Tibial artery (tissue), 4 donors: ENCODE data around the gene MED26.
A peak's percentile ranks its signal among the peaks of the same experiment; 100 is the strongest.

Experiments used
- DNase-seq, 2 donors: peaks; one replicate each; pipeline ENCODE4 v3.0.0-alpha.2; 2019
- H3K27ac ChIP-seq, 2 donors: fragments of 200-600 bp; sonication (generic) in 1 of 2; 1 replicate in 1 of 2; 2 replicates in 1 of 2; pipeline ENCODE4 v1.5.1; 2018 to 2019; ENCODE audit warnings: mild to moderate bottlenecking in 1 of 2
- H3K27me3 ChIP-seq, 2 donors: fragments of 200-600 bp; sonication (generic) in 1 of 2; one replicate each; pipeline versions ENCODE4 v1.5.1 to v1.6.0; 2016 to 2019
- H3K36me3 ChIP-seq, 3 donors: fragments of 200-600 bp; sonication (generic) in 2 of 3; one replicate each; pipeline ENCODE4 v1.5.1; 2016 to 2019; ENCODE audit warnings: mild to moderate bottlenecking in 2 of 3
- H3K4me1 ChIP-seq, 4 donors: fragments of 200-600 bp; sonication (generic) in 2 of 4; 1 replicate in 3 of 4; 2 replicates in 1 of 4; pipeline ENCODE4 v1.5.1; 2016 to 2019
- H3K4me3 ChIP-seq, 2 donors: fragments of 200-600 bp; sonication (generic) in 1 of 2; 1 replicate in 1 of 2; 2 replicates in 1 of 2; pipeline ENCODE4 v1.5.1; 2018 to 2019; ENCODE audit warnings: mild to moderate bottlenecking in 2 of 2
- H3K9me3 ChIP-seq, 3 donors: fragments of 200-600 bp; sonication (generic) in 1 of 3; one replicate each; pipeline ENCODE4 v1.5.1; 2016 to 2019
- CTCF ChIP-seq, 2 experiments: fragments of 200-600 bp in 1 of 2; fragments of 450-650 bp in 1 of 2; IDR thresholded peaks; one replicate each; pipeline ENCODE4 v1.5.1; 2017 to 2019; ENCODE audit warnings: antibody characterized with exemption in 2 of 2, mild to moderate bottlenecking in 1 of 2, moderate library complexity in 1 of 2
- intact Hi-C: fragments of 100-400 bp; cut with DNase I; formaldehyde crosslinking; loops from one replicate; pipeline ENCODE4 v1.15.0; 2023; ENCODE audit warnings: low total_unique reads

MED26 gene

GRCh38 chr19:16620018-16620417 is 8.0 kb downstream of the MED26 start:
- DNase-seq, result no peak
- H3K4me3 ChIP-seq, result no peak overlapping the region
- intact Hi-C loops, result no loop called here
- H3K27me3 ChIP-seq, result no peaks in the 10 kb centered on the region
- peaks cover 0 to 10% (median 4%) of the 10 kb centered on the region in 3 donors for H3K36me3 ChIP-seq
- H3K4me1 ChIP-seq, result peaks cover 0 to 49% (median 23%) of the 10 kb centered on the region in 4 donors
- no peaks in the 10 kb centered on the region for H3K9me3 ChIP-seq
- TF ChIP-seq CTCF (IDR thresholded peaks at IDR 0.05), result no peak
- H3K27ac ChIP-seq, result peak overlapping the region in 1 of 2 donors; percentile 1

GRCh38 chr19:16619457-16619856 is 8.5 kb downstream of the MED26 start:
- peaks cover 0 to 49% (median 24%) of the 10 kb centered on the region in 4 donors for H3K4me1 ChIP-seq
- no peaks in the 10 kb centered on the region for H3K27me3 ChIP-seq
- no peaks in the 10 kb centered on the region for H3K9me3 ChIP-seq
- H3K4me3 ChIP-seq, result no peak overlapping the region
- intact Hi-C loops, result no loop called here
- H3K27ac ChIP-seq, result no peak overlapping the region
- peaks cover 0 to 6% (median 4%) of the 10 kb centered on the region in 3 donors for H3K36me3 ChIP-seq
- no peak for TF ChIP-seq CTCF (IDR thresholded peaks at IDR 0.05)
- no peak for DNase-seq

- Histone ChIP-seq H3K27me3 (no peaks in the 10 kb centered on the region), H3K4me1 (peaks cover 0 to 49% (median 28%) of the 10 kb centered on the region in 4 donors), H3K36me3 (no peaks in the 10 kb centered on the region), H3K27ac (no peak overlapping the region), H3K4me3 (no peak overlapping the region), H3K9me3 (no peaks in the 10 kb centered on the region)
- no peak for TF ChIP-seq CTCF (IDR thresholded peaks at IDR 0.05)
- intact Hi-C loops, result no loop called here
- DNase-seq, result no peak
Observed at GRCh38 chr19:16618248-16618647, 9.8 kb downstream of the MED26 start.

DNA sequence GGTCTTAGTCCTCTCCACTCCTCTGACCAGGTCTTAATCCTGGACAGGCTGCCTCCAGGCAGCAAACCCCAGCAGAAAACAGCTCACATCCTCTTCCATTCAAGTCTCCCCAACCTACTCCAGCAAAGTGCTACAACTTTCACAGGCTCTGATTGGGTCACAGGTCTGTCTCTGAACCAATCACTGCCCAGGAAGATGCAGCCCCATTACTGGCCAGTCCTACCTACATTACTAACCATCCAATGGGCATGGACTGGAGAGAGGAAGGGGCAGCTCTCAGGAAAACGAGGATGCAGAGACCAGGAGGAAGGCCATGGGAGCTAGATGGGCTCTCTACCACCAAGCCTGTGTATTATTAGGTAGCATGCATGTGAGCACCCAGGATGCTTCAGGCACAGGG is 12.2 kb downstream of the MED26 start:
- H3K27ac ChIP-seq, result no peak overlapping the region
- no peak for DNase-seq

DNA sequence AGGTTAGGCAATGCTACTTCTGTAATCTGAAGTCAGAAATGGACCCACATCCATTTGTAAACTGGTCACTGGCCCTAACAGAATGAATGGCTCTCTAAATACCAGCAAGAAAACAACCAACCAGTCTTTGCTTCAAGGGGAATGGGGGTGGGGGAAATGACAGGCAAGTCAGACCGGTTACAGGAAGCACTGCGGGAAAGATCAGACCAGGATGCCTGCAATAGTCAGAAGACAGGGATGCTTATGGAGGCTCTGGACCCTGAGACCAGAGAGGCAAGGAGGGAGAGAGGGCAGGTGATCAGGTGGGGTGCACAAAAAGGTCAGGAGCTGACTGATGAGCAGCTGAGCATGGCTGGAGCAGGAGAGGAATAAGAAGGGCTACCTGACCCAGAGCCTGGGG is 13.1 kb downstream of the MED26 start:
- H3K4me1 ChIP-seq, result peaks cover 0 to 50% (median 23%) of the 10 kb centered on the region in 4 donors
- no peak for TF ChIP-seq CTCF (IDR thresholded peaks at IDR 0.05)

More for the DNA sequence above, 12.2 kb downstream of the MED26 start:
- H3K27me3 ChIP-seq, result no peaks in the 10 kb centered on the region
- intact Hi-C loops, result no loop called here
- no peak for TF ChIP-seq CTCF (IDR thresholded peaks at IDR 0.05)
- no peaks in the 10 kb centered on the region for H3K9me3 ChIP-seq
- no peak overlapping the region for H3K4me3 ChIP-seq
- H3K36me3 ChIP-seq, result no peaks in the 10 kb centered on the region
- peaks cover 0 to 54% (median 27%) of the 10 kb centered on the region in 4 donors for H3K4me1 ChIP-seq

DNA sequence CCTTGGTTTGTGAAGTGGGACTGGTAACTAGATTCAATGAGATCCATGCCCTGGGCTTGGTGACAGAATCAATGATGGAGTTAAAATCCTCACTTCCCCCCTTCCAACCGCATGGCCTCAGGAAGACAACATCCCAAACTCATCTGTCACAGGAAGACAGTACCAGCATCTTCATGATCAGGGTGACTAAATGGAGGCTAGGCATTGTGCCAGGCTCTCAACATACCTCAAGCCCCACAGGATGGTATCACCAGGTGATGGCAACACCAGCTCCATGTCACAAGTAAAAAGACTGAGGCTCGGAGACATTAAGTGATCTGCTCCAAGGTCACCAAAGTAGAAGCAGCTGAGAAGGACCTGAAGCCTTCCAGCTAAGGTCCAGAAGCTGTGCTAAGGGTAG is 14.2 kb downstream of the MED26 start:
- Histone ChIP-seq H3K4me1 (peaks cover 0 to 49% (median 12%) of the 10 kb centered on the region in 4 donors), H3K27ac (no peak overlapping the region), H3K36me3 (no peaks in the 10 kb centered on the region), H3K27me3 (no peaks in the 10 kb centered on the region), H3K4me3 (no peak overlapping the region), H3K9me3 (no peaks in the 10 kb centered on the region)
- intact Hi-C loops, result no loop called here
- no peak for DNase-seq
- TF ChIP-seq CTCF (IDR thresholded peaks at IDR 0.05), result no peak

More for the DNA sequence above, 13.1 kb downstream of the MED26 start:
- no peak for DNase-seq
- Histone ChIP-seq H3K27ac (no peak overlapping the region), H3K9me3 (no peaks in the 10 kb centered on the region), H3K36me3 (no peaks in the 10 kb centered on the region), H3K27me3 (no peaks in the 10 kb centered on the region), H3K4me3 (no peak overlapping the region)
- intact Hi-C loops, result no loop called here
